GM18907 (cell line): ENCODE results near the gene CCT2.
"Not testable (repeated sequence)": the region's sequence is repeated elsewhere in the genome, so short reads cannot be mapped to it uniquely, and the experiment has no call there.

ENCODE experiments used
- ATAC-seq: cut with Tn5 transposase; IDR thresholded peaks from one replicate; pipeline ENCODE4 v1.9.1; 2021; ENCODE audit warnings: mild to moderate bottlenecking, moderate library complexity; ENCODE audit not compliant: unreplicated experiment

CCT2 gene

GRCh38 chr12:69583203-69583602 is 2.1 kb upstream of the CCT2 start:
- no peak for ATAC-seq

- ATAC-seq: no peak
Measured at GRCh38 chr12:69588527-69588926, 3.3 kb downstream of the CCT2 start.

- no peak for ATAC-seq
Measured at GRCh38 chr12:69589082-69589481, 3.8 kb downstream of the CCT2 start.

GRCh38 chr12:69595689-69596088 is 10.4 kb downstream of the CCT2 start:
- no peak for ATAC-seq

DNA sequence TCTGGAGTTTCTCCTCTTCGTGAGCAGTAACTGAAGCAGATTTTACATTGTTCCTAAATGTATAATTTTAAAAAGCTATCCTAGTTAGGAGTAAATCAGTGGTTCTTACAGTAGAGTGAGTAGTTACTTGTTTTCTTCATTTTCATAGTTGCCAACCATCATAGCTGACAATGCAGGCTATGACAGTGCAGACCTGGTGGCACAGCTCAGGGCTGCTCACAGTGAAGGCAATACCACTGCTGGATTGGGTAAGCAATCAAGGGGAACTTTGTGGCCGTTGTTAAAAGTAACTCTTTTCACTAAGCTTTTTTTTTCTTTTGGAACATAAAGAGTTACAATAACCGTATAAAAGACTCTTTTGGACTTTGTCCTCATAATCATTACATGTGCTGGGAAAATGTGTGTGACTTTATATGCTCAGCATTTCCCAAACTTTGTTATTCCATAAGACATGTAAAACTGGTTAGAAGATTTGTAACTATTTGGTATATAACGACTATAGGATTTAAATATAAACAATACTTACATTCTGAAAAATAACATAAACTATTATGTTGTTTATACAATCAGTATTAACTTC is 13.0 kb downstream of the CCT2 start:
- ATAC-seq: no peak

GRCh38 chr12:69600804-69601203 is 15.5 kb downstream of the CCT2 start:
- no peak for ATAC-seq

DNA sequence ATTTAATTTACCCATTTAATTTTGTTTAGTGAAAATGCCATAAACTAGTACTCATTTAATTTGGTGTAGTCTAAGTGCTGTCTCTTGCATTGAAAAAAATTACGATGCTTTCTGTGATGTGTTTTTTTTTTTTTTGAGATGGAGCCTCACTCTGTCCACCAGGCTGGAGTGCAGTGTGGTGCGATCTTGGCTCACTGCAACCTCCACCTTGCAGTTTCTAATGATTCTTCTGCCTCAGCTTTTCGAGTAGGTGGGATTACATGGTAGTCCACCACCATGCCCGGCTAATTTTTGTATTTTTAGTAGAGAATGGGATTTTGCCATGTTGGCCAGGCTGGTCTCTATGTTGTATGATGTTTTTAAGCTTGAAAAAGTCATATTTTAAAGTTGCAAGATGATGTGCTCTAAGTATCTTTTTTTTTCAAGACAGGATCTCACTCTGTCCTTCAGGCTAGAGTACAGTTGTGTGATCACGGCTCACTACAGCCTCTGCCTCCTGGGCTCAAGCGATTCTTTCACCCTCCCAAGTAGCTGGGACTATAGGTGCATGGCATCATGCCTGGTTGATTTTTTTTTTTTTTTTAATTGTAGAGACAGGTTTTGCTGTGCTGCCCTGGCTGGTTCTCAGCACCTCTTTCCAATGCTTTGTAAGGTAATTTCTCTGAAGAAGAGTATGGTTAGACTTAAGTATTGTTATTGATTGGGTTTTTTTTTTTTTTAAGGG is 16.9 kb downstream of the CCT2 start:
- no peak for ATAC-seq

GRCh38 chr12:69602954-69603353 is 17.7 kb downstream of the CCT2 start:
- no peak for ATAC-seq

GRCh38 chr12:69603556-69603955 is 18.3 kb downstream of the CCT2 start:
- not testable (repeated sequence) for ATAC-seq

DNA sequence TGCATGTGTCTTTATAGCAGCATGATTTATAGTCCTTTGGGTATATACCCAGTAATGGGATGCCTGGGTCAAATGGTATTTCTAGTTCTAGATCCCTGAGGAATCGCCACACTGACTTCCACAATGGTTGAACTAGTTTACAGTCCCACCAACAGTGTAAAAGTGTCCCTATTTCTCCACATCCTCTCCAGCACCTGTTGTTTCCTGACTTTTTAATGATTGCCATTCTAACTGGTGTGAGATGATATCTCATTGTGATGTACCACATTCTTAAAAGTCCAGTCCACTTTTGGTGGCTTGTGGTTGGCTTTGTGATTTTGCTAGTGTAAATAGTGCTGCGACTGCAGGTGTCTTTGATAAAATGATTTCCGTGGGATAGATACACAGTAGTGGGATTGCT is 19.0 kb downstream of the CCT2 start:
- ATAC-seq: not testable (repeated sequence)

DNA sequence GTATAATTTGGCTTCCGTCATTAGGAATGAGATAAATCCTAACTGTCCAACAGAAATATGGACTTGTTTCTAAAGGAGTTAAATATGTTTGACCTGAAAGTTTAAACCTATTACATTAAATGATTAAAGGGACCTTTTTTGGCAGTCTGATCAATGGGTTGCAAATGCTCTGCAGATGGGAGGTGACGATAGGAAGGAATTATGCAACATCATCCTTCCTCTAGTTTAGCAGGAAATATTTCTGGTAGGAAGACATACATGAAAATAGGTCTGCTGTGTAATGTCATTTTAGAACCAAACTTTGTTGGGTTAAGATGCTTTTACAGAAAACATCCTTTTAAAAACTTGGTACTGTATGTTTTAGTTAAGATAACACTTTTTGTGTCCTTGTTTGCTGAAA is 22.9 kb downstream of the CCT2 start:
- ATAC-seq: no peak

DNA sequence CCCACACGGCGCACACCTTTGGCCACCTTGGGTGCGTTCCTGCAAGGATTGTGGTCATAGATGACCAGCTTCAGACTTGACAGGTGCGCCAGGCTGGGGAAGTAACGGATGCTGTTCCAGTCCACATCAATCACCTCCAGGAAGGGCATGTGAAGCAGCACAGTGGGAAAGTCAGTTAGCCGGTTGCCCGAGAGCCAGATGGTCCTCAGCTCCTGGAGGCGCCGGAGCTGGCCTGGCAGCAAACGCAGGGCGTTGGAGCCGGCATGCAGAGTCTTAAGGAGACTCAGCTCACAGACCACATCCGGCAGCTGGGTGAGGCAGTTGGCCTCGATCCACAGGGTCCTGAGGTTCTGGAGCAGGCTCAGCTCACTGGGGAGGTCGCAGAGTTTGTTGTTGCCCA is 24.9 kb downstream of the CCT2 start:
- no peak for ATAC-seq

DNA sequence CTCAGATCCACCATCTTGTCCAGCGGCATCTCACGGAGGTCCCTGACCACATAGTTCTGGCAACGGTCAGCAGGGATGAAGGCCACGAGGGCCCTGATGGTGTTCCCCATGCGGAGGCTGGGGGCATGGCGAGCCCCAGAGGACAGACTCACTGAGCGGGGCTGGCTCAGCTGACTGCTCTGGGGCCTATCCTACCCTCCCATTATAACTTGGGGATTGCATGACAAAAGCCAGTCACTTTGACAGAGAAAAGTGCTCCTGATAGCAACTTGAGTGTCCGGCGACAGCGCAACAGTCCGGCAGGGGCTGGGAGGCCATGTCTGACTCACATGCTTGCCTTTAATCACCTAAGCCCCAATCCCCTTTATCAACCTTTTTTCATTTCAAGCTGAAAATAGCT is 25.5 kb downstream of the CCT2 start, which contains the start of gene LRRC10:
TSS of gene LRRC10 (minus strand) at position 179 of the 400 bp plus-strand sequence. CDS start at position 110, 69 bp downstream.
- ATAC-seq: no peak

DNA sequence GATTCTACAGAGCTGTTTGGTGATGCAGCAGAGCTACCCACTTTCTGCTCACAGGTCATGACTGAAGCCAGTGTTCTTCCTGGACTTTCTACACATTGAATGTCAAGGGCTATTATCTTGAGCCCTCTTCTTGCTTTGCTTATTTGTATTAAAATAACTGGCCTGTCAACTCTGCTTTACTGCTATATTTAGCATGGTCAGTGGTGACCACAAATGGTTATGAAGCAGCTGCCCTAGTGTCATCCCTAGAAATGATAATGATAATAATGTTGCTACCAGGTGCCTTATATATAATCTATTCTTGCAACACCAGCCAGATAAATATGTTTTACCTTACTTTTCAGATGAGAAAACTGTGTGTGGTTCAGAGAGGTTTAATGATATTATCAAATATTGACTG is 28.1 kb downstream of the CCT2 start:
- no peak for ATAC-seq

DNA sequence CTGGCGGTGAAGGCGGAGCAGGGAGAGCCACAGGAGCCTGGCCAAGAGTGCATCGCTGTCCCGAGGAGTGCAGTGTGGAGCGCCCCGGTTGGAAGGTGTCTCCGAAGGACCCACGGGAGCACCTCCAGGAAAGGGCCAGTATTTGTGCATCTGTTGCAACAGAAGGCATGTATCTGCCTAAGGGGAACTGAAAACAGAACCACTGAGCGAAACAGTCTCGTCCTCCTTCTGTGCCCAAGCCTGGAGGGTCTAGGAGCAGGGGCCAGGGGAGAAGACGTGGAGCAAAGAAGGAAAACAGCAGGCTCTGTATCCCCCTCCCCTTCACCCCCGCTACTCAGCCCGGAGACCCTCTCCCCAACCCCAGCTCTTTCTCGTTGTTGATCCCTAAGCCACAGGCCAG is 30.8 kb downstream of the CCT2 start:
- ATAC-seq: no peak

DNA sequence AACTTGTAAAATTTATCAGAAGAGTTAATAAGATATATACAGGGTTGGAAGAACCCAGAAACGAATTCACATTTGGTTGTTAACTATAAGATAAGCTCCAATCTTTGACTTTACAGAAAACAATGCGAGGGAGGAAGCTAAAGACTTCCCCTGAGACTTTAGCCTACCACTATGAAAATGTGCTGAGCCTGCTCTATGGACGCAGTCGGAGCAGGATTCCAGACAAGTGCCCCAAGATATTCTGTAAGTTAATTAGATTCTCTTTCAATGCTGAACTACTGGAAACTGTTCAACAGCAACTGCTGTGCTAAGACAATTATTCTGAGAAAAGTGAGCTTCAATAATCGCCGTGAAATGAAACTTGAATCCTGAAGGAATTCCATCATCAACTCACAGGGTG is 33.8 kb downstream of the CCT2 start:
- no peak for ATAC-seq

DNA sequence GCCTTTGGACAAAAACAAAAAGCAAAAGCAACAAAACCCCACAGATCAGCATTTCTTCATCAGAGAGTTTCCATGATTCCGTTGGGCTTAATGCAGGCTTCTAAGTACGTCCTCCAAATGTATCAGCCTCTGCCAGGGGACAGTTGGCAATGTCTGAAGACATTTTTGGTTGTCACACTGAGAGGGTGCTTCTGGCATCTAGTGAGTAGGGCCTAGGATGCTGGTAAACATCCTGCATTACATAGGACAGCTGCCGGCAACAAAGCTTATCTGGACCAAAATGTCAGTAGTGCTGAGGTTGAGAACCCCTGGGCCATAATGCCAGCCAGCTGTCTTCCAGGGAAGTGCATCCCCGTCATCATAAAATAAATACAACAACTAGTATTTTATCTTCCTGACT is 34.8 kb downstream of the CCT2 start:
- ATAC-seq: no peak

- ATAC-seq: no peak
Measured at GRCh38 chr12:69620921-69621320, 35.7 kb downstream of the CCT2 start.

GRCh38 chr12:69621551-69621950 is 36.3 kb downstream of the CCT2 start:
- ATAC-seq: no peak

GRCh38 chr12:69623970-69624369 is 38.7 kb downstream of the CCT2 start:
- no peak for ATAC-seq

- no peak for ATAC-seq
Measured at GRCh38 chr12:69627501-69627900, 42.2 kb downstream of the CCT2 start.

DNA sequence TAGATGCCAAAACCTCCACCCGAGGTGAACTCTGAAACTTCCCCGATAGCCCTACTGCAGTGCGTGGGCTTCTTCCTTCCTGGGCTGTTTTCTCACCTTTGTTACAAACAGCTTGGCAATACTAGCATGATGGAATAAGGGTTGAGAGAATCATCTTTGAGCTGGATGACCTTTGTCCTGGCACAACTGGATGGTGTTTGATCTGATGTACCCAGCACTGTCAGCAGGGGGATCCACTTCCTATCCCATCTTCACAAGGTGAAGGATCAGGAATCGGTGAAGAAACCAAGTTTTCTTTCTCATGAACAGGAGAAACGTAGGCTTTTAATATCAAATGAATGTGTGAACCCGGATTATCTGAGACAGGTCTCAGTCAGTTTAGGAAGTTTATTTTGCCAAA is 44.9 kb downstream of the CCT2 start:
- ATAC-seq: no peak

DNA sequence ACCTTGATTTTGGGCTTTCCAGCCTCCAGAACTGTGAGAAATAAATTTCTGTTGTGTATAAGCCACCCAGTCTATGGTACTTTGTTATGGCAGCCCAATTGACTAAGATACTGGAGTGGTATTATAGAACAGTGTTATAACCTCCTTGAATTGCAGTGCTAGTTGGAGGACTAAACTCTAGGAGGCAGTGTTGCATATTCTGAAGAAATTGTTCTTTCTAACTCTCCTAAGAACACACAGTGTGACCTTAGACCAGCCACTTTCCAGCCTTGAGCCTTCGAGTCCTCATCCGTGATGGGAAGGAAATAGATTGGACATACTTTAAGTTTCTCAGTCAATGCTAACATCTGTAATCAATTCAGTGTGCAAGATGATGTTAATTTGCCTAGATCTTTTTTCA is 47.8 kb downstream of the CCT2 start:
- no peak for ATAC-seq
